HEK293 (cell line): ENCODE results near the gene TFR2.

Experiments
- CTCF ChIA-PET: fragments of 350-600 bp; formaldehyde crosslinking; extraction: SDS; loops from one replicate; lab custom pipeline; 2021; ENCODE audit warnings: antibody characterized with exemption; lab: Yijun Ruan, JAX
- POLR2A ChIA-PET: fragments of 300-600 bp; formaldehyde crosslinking; extraction: SDS; loops from one replicate; lab custom pipeline; 2020; ENCODE audit warnings: antibody characterized with exemption, inconsistent platforms; lab: Yijun Ruan, JAX
- H3K27ac ChIP-seq: fragments of 200-500 bp; sonication (Bioruptor generic); 2 replicates; pipeline ENCODE4 v1.5.1; 2014; ENCODE audit warnings: low read depth, low read length, control low read depth, inconsistent platforms; ENCODE audit errors: extremely low read depth
- H3K36me3 ChIP-seq, 2 experiments: fragments of 200-500 bp in 1 of 2; sonication (Bioruptor generic) in 1 of 2; 1 replicate in 1 of 2; 2 replicates in 1 of 2; pipeline ENCODE4 v1.5.1; 2014 to 2017; ENCODE audit warnings: inconsistent platforms in 2 of 2, low read length in 2 of 2; ENCODE audit not compliant: control insufficient read depth in 2 of 2, insufficient read depth in 1 of 2
- H3K4me1 ChIP-seq: fragments of 200-500 bp; sonication (Bioruptor generic); 2 replicates; pipeline ENCODE4 v1.5.1; 2014; ENCODE audit warnings: mild to moderate bottlenecking, low read length, inconsistent platforms; ENCODE audit not compliant: control insufficient read depth, insufficient read depth
- H3K4me3 ChIP-seq: 2 replicates; pipeline ENCODE4 v1.5.1; 2011; ENCODE audit warnings: low read depth, mild to moderate bottlenecking, control low read depth, low read length, moderate library complexity
- H3K9me3 ChIP-seq: fragments of 200-500 bp; sonication (Bioruptor generic); 2 replicates; pipeline ENCODE4 v1.5.1; 2014; ENCODE audit warnings: low read depth, low read length, inconsistent platforms; ENCODE audit not compliant: control insufficient read depth, insufficient read depth
- CTCF ChIP-seq: fragments of 450-650 bp; formaldehyde crosslinking; IDR thresholded peaks from 2 replicates; pipeline ENCODE4 v1.5.1; 2016; ENCODE audit warnings: missing biosample characterization, missing genetic modification characterization
- ELK4 ChIP-seq: IDR thresholded peaks from 2 replicates; pipeline ENCODE4 v1.6.1; 2011; ENCODE audit warnings: mild to moderate bottlenecking, low read depth, low read length, borderline replicate concordance
- GLIS2 ChIP-seq: fragments of 450-650 bp; formaldehyde crosslinking; IDR thresholded peaks from 2 replicates; pipeline ENCODE4 v1.5.1; 2016; ENCODE audit warnings: missing biosample characterization, missing genetic modification characterization
- HOXC10 ChIP-seq: sonication (generic); formaldehyde crosslinking; IDR thresholded peaks from 2 replicates; pipeline ENCODE4 v1.8.1; 2023; ENCODE audit warnings: mild to moderate bottlenecking, missing genetic modification reagents
- KLF16 ChIP-seq: fragments of 450-650 bp; formaldehyde crosslinking; IDR thresholded peaks from 2 replicates; pipeline ENCODE4 v1.5.1; 2017; ENCODE audit warnings: missing biosample characterization, missing genetic modification characterization
- PRDM1 ChIP-seq: fragments of 450-650 bp; formaldehyde crosslinking; IDR thresholded peaks from 2 replicates; pipeline ENCODE4; 2016; ENCODE audit warnings: missing biosample characterization, missing genetic modification characterization
- SP2 ChIP-seq: fragments of 450-650 bp; formaldehyde crosslinking; IDR thresholded peaks from 2 replicates; pipeline ENCODE4 v1.5.1; 2016; ENCODE audit warnings: missing biosample characterization, missing genetic modification characterization
- ZBTB11 ChIP-seq: fragments of 450-650 bp; formaldehyde crosslinking; conservative IDR thresholded peaks from 2 replicates; pipeline ENCODE4 v1.5.1; 2016; ENCODE audit warnings: low read depth, missing biosample characterization, missing genetic modification characterization
- ZBTB26 ChIP-seq: fragments of 450-650 bp; formaldehyde crosslinking; optimal IDR thresholded peaks from 2 replicates; pipeline ENCODE3; 2016; ENCODE audit warnings: missing biosample characterization, mild to moderate bottlenecking, missing genetic modification characterization
- ZBTB8A ChIP-seq: fragments of 450-650 bp; formaldehyde crosslinking; IDR thresholded peaks from 2 replicates; pipeline ENCODE4 v1.5.1; 2016; ENCODE audit warnings: missing biosample characterization, missing genetic modification characterization
- ZFP69B ChIP-seq: fragments of 450-650 bp; formaldehyde crosslinking; IDR thresholded peaks from 2 replicates; pipeline ENCODE4 v1.5.1; 2016; ENCODE audit warnings: missing biosample characterization, missing genetic modification characterization
- ZIC2 ChIP-seq: fragments of 450-650 bp; formaldehyde crosslinking; IDR thresholded peaks from 2 replicates; pipeline ENCODE4 v1.5.1; 2016; ENCODE audit warnings: missing biosample characterization, missing genetic modification characterization
- ZNF146 ChIP-seq: fragments of 450-650 bp; formaldehyde crosslinking; IDR thresholded peaks from 2 replicates; pipeline ENCODE4 v1.5.1; 2016; ENCODE audit warnings: missing biosample characterization, missing genetic modification characterization
- ZNF155 ChIP-seq: fragments of 450-650 bp; formaldehyde crosslinking; IDR thresholded peaks from 2 replicates; pipeline ENCODE4 v1.5.1; 2016; ENCODE audit warnings: missing biosample characterization, missing genetic modification characterization
- ZNF184 ChIP-seq: fragments of 450-650 bp; IDR thresholded peaks from 2 replicates; pipeline ENCODE4 v1.5.1; 2018; ENCODE audit warnings: missing biosample characterization, mild to moderate bottlenecking, missing genetic modification characterization
- ZNF2 ChIP-seq: fragments of 450-650 bp; formaldehyde crosslinking; IDR thresholded peaks from 2 replicates; pipeline ENCODE4 v1.5.1; 2016; ENCODE audit warnings: missing biosample characterization, missing genetic modification characterization
- ZNF24 ChIP-seq: fragments of 450-650 bp; formaldehyde crosslinking; IDR thresholded peaks from 2 replicates; pipeline ENCODE4 v1.5.1; 2016; ENCODE audit warnings: missing biosample characterization, missing genetic modification characterization
- ZNF354C ChIP-seq: fragments of 450-650 bp; formaldehyde crosslinking; IDR thresholded peaks from 2 replicates; pipeline ENCODE4 v1.5.1; 2016; ENCODE audit warnings: missing biosample characterization, missing genetic modification characterization, low read depth, borderline replicate concordance
- ZNF366 ChIP-seq: fragments of 450-650 bp; formaldehyde crosslinking; conservative IDR thresholded peaks from 2 replicates; pipeline ENCODE4 v1.5.1; 2016; ENCODE audit warnings: missing biosample characterization, missing genetic modification characterization
- ZNF391 ChIP-seq: fragments of 450-650 bp; formaldehyde crosslinking; IDR thresholded peaks from 2 replicates; pipeline ENCODE4 v1.5.1; 2016; ENCODE audit warnings: low read depth, missing biosample characterization, missing genetic modification characterization, borderline replicate concordance
- ZNF398 ChIP-seq: fragments of 450-650 bp; formaldehyde crosslinking; IDR thresholded peaks from 2 replicates; pipeline ENCODE4 v1.5.1; 2017; ENCODE audit warnings: missing biosample characterization, missing genetic modification characterization
- ZNF501 ChIP-seq: fragments of 450-650 bp; formaldehyde crosslinking; IDR thresholded peaks from 2 replicates; pipeline ENCODE4 v1.5.1; 2016; ENCODE audit warnings: missing biosample characterization, missing genetic modification characterization
- ZNF530 ChIP-seq: fragments of 450-650 bp; formaldehyde crosslinking; IDR thresholded peaks from 2 replicates; pipeline ENCODE4 v1.5.1; 2016; ENCODE audit warnings: low read depth, missing biosample characterization, missing genetic modification characterization
- ZNF621 ChIP-seq: fragments of 450-650 bp; formaldehyde crosslinking; IDR thresholded peaks from 2 replicates; pipeline ENCODE4 v1.5.1; 2017; ENCODE audit warnings: missing biosample characterization, missing genetic modification characterization
- ZNF704 ChIP-seq: fragments of 450-650 bp; formaldehyde crosslinking; IDR thresholded peaks from 2 replicates; pipeline ENCODE4 v1.5.1; 2016; ENCODE audit warnings: missing biosample characterization, missing genetic modification characterization

TFR2 gene

GRCh38 chr7:100604028-100604975 is 37.0 kb downstream of the TFR2 start:
- peak overlapping the region; percentile 55; the same call in 1 of the 2 replicates for H3K27ac ChIP-seq
- peaks cover 0 to 3% of the 10 kb centered on the region in 2 experiments; a peak in 1 of 3 replicates for H3K36me3 ChIP-seq
- H3K4me1 ChIP-seq: peaks cover 17% of the 10 kb centered on the region
- ChIA-PET CTCF (interaction anchor here (0.6 to 1.3 kb wide), 6 partner anchors 13 to 159 kb away, joined by 3 to 4 read pairs (median 3); no protein-coding TSS in a partner anchor), POLR2A (interaction anchor here (1.0 to 3.4 kb wide), 3 partner anchors 18 to 101 kb away, joined by 3 to 64 read pairs (median 15); partner anchors contain the start of genes FBXO24, LRCH4 and POP7)
- H3K4me3 ChIP-seq: peak overlapping the region; percentile 48
- H3K9me3 ChIP-seq: no peaks in the 10 kb centered on the region
- TF ChIP-seq ZNF2 (0 out of 2 replicates have a peak, but pooled peaks have one; percentile 17), ZNF398 (tag by site-specific recombination) (peak; percentile 97), ZNF24 (tag by site-specific recombination) (0 out of 2 replicates have a peak, but pooled peaks have one; percentile 21), ZNF621 (tag by site-specific recombination) (no peak), PRDM1 (no peak), ZNF184 (0 out of 2 replicates have a peak, but pooled peaks have one; percentile 15), ZNF366 (tag by site-specific recombination) (0 out of 2 replicates have a peak, but pooled peaks have one; percentile 12), ZNF391 (tag by site-specific recombination) (0 out of 2 replicates have a peak, but pooled peaks have one; percentile 36), SP2 (tag by site-specific recombination) (peak; percentile 58), GLIS2 (tag by site-specific recombination) (peak; percentile 94), ZBTB8A (peak; percentile 96), ZNF155 (tag by site-specific recombination) (no peak), KLF16 (tag by site-specific recombination) (peak; percentile 62; the same call in 1 of the 2 replicates), ZNF704 (tag by site-specific recombination) (no peak), CTCF (peak; percentile 97), ZBTB26 (peak; percentile 37), ELK4 (no peak), ZNF146 (no peak), HOXC10 (no peak), ZNF501 (tag by site-specific recombination) (0 out of 2 replicates have a peak, but pooled peaks have one; percentile 20), ZNF354C (tag by site-specific recombination) (no peak), ZIC2 (tag by site-specific recombination) (peak; percentile 81), ZFP69B (tag by site-specific recombination) (no peak), ZNF530 (tag by site-specific recombination) (no peak), ZBTB11 (tag by site-specific recombination) (peak; percentile 22; the same call in 1 of the 2 replicates)
